ENCODE data around the gene KCNK17. TPM values are rescaled to one million over a fixed set of nuclear protein-coding genes. Genes with fewer than 3 reads are reported as not detected.

The KCNK17 gene
- total RNA-seq, 1 donor from 2014 or later = 2.2 TPM

- no peak for DNase-seq (ENCODE audit: low spot score)
These were observed 24.2 kb upstream of the KCNK17 start for GRCh38 chr6:39338397-39338796.

- no peak for DNase-seq (ENCODE audit: low spot score)
These were observed 21.7 kb upstream of the KCNK17 start for GRCh38 chr6:39335780-39336545.

GRCh38 chr6:39333644-39334438 is 19.6 kb upstream of the KCNK17 start:
- no peak for DNase-seq (ENCODE audit: low spot score)

DNA sequence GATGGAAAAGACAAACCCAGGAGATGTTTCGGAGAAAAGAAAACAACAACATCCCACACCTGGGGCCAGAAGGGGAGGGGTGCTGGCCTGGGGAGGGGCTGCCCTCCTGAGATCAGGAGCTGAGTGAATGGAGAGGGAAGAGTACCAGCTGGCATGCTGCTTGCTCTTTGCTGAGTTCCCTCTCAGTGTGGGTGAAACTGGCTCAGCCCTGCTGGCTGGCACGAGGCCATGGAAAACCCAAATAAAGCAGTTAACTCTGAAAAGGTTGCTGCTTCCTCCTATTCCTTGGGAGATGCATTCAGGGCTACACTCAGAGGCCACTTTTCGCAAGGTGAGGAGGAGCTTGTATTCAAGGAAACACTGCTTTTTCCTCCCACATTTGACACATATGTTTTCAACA is 16.3 kb upstream of the KCNK17 start:
- DNase-seq (ENCODE audit: low spot score) = no peak

- no peak for DNase-seq (ENCODE audit: low spot score)
These were observed 15.8 kb upstream of the KCNK17 start for GRCh38 chr6:39330057-39330456.

- no peak for DNase-seq (ENCODE audit: low spot score)
These were observed 13.8 kb upstream of the KCNK17 start for GRCh38 chr6:39328066-39328465.

DNA sequence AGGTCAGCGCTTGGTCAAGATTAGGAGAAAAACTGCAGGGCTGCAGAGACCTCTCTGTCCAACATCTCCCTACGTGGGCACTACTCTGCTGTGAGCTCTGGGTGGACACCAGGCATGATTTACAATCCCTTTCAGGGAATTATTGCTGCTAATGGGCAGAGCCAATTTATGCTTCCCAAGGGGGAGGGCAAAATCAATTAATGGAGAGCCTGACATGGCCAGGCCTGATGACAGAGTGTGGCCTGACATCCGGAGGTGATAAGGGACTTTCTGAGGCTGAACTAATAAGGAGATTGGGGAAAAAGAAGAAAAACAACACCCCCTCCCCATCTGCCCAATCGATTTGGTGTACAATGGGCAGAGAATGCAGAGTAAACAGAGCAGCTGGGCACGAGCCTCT is 13.3 kb upstream of the KCNK17 start:
- no peak for DNase-seq (ENCODE audit: low spot score)

DNA sequence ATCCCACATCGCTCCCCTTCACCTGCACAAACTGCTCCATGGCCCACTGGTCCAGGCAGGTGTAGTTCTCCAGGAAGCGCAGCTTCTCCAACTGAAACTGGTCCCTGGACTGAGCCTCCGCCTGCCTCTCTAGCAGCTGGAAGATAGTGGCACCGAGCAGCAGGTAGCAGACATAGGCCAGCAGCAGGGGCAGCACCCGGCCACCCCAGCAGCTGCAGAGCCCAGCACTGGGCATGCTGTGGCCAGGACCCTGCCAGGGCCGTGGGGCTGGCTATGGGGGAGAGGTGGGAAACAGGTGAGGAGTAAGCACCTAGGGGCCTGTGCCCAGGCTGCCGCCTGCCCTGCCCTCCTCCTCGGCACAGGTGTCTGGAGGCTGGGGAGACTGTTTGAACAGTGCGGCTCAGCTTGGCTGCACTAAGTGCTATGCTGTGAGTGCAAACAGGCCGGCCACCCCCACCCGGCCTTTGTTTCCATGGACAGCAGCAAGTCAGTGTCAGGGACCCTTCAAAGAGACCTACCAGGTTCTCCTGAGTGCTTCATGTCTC is 8.2 kb upstream of the KCNK17 start, which contains the start of gene KCNK16:
Gene KCNK16 (minus strand): TSS at position 397 of the 545 bp plus-strand sequence. CDS start 162 bp downstream, at position 235.
- no peak for DNase-seq (ENCODE audit: low spot score)

DNA sequence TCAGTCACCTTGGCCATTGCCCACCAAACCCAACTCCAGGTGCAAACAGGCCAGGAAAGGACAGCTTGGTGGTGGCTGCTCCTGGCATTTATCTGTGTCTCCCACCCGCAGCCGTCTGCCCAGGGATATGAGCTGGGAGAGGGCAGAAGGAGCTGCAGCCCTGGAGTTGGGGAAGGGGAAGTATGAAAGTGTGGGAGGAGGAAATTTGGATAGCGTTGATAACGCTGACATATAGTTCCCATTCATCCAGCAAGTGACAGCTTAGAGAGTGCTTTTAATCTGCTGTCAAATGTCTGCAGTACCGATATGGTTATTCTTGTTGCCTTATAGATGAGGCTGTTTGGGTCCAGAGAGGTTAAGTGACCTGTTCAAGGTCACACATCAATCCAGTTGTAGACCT is 7.5 kb upstream of the KCNK17 start:
- DNase-seq (ENCODE audit: low spot score) = no peak

DNA sequence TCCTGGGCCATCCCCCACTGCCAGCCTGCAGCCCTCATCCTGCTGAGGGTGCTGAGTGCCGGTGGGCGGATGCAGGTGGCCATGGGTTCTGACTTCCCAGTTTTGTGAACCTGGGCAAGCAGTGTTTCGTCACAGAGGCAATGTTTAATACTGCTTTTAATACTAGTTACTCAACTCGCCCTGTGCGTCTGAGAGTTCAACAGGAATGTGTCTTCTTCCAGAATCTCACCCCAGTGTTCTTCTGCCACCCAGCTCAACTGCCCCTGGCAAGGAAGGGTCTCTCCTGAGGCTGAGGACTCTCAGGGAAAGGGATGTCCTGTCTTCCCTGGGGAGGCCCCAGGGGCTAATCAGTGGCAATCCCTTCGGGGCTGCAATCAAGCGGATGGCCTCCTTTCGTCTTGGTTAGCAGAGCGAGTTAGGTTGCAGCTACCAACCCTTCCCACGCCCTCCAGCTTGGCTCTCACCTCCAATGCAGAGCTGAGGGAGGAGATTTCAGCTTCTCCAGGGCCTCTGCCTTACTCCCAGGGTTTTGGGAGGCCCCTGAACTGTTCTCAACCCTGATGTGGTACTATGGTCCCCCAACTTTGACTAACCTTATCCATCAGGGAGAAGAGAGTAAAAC is 6.3 kb upstream of the KCNK17 start:
- no peak for DNase-seq (ENCODE audit: low spot score)

- DNase-seq (ENCODE audit: low spot score) = no peak
These were observed 5.6 kb upstream of the KCNK17 start for GRCh38 chr6:39319621-39320362.

- DNase-seq (ENCODE audit: low spot score) = no peak
These were observed 3.0 kb upstream of the KCNK17 start for GRCh38 chr6:39317256-39317655.

DNA sequence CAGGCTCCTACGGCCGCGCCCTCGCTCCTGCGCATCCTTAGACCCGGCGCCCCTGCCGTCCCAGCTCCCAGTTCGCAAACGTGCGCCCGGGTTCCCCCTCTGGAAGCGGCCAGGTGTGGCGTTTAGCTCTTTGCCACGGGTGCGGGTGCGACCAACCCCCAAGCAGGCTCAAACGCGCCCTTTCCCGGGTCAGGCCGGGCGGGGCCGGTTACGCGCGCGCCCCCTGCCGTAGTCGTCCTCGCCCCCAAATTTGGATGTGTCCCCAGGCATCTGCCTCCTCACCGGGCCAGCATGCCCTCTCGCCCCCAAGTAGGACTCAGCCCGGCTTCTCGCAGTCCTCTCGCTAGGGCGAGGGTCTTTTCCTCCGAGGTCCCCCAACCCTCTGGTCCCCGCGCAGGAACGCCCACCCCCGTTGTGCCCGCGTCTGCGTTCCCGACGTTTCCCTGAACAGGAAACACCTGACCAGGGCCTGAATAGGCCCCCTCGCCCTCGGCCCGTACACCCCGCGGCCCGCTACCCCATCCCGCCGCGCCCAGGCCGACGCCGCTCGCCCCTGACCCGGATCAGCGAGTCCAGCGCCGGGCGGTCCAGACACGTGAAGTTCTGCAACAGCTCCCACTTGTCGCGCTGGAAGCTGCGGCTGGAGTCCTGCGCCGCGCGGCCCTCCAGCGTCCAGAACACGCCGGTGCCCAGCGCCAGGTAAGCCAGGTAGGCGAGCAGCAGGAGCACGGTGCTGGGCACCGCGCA is 520 bp downstream of the KCNK17 start:
- DNase-seq (ENCODE audit: low spot score) = no peak

- DNase-seq (ENCODE audit: low spot score) = no peak
These were observed 1.2 kb downstream of the KCNK17 start for GRCh38 chr6:39312912-39313525.

DNA sequence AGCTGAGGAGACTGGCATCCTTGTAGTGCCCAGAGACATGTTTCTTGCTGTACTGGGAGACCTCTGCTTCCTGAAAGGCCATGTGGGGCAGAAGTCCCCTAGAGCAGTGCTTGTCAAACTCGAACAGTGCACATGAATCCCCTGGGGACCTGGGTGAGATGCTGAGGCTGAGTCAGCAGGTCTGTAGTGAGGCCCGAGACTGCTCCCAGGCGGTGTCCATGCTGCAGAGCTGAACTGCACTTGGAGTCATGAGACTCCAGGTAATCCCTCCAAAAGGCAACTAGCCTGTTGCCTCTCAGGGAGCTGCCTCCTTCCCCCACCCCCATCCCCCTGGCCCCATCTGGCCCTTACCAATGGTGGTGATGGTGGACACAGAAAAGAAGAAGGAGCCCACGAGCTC is 3.7 kb downstream of the KCNK17 start:
- no peak for DNase-seq (ENCODE audit: low spot score)

DNA sequence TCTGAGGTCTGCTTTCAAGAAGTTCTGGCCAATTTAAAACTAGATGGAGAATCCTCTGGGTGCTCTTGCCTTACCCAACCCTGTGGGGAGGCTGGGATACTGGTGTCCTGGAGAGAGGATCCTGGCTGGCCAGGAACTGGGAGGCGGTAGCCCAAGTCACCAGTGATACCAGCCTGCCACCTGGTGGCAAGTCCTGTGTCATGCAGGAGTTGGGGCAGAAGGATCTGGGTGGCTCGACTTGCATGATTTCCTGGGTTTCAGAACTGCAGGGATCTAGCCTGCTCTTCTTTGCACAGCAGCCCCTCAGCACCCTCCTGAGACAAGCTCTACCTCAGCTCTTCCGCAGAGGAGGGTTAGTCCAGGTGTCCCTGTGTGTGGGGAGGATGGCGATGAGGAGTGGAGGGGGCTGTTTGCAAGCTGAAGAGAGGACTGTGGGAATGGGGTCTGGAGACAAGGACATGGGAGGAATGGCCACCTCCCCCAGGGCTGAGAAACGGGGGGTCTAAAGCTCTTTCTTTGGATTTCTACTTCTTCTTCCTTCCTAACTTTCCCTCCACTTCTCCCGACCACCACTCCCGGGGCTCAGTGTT is 4.2 kb downstream of the KCNK17 start:
- DNase-seq (ENCODE audit: low spot score) = peak; percentile 79

DNA sequence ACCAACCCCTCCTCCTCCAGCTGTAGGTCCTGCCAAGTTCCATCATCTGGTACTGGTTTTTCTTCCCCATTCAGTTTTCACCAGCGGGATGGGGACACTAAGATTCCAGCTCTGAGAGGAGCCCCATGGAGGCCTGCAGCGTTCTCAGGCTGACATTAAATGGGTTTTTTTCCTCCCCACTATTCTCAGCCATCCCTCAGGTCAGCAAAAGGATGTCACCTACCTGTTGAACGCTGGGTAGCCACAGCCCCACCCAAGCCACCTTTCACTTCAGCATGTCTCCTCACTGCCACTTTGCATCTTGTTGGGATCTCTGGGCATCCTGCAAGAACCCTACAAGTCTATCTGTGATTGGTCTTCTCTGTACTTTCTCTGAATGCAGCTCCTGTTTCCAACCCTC is 6.8 kb downstream of the KCNK17 start:
- no peak for DNase-seq (ENCODE audit: low spot score)

GRCh38 chr6:39304951-39305350 is 9.3 kb downstream of the KCNK17 start:
- no peak for DNase-seq (ENCODE audit: low spot score)

DNA sequence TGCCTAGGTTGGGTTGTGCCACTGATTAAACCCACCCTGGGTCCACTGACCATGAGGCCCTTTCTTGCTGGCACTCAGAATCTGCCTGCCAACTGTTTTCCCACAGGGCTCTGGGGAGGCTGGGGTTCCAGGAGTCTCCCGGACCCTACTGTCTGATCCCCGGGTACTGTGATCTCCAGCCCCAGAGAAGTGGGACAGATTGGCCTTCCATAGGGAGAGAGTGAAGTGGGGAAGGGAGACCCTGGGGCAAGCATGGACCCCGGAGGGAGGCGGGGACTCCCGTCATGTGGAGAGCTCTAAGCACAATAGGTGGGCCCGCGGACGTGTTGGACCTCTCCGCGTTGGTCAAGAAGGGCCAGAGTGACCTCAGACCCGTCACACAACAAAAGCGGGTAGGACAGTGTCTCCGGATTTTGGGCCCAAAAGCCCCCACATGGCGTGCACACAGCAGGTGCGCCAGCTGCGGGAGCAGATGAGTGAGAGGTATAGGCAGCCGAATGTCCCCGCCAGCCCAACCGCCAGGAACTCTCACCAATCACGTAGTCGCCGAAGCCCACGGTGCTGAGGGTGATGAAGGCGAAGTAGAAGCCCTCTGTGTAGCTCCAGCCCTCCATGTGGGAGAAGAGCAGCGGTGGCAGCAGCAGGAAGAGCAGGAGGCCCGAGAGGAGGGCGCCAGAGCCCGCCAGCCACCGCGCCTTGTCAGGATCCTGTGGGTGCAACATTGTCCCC is 10.6 kb downstream of the KCNK17 start:
- no peak for DNase-seq (ENCODE audit: low spot score)

All from mucosa of gallbladder (tissue), 1 donor.